Measurements from ENCODE around the gene CFAP74.
A peak's percentile ranks its signal among the peaks of the same experiment; 100 is the strongest.

CFAP74 gene

GRCh38 chr1:2046953-2047748 lies 43.6 kb upstream of the CFAP74 start:
- H3K27me3 Mint-ChIP-seq (ENCODE audit: low read depth) = peaks cover 63% of the 10 kb centered on the region
- no peak for TF ChIP-seq CTCF (IDR thresholded peaks at IDR 0.05; ENCODE audit: unreplicated experiment in 3 of 3)
- H3K36me3 Mint-ChIP-seq (ENCODE audit: low read depth) = no peaks in the 10 kb centered on the region
- no peak overlapping the region for H3K27ac Mint-ChIP-seq
- H3K4me3 Mint-ChIP-seq = no peak overlapping the region
- H3K4me1 Mint-ChIP-seq = peaks cover 9% of the 10 kb centered on the region
- H3K9me3 Mint-ChIP-seq = no peaks in the 10 kb centered on the region

- Mint-ChIP-seq H3K4me1 (peaks cover 9% of the 10 kb centered on the region), H3K27ac (no peak overlapping the region), H3K9me3 (no peaks in the 10 kb centered on the region), H3K27me3 (ENCODE audit: low read depth) (peaks cover 55% of the 10 kb centered on the region), H3K4me3 (peak overlapping the region in 2 of 3 experiments; percentile 59 to 68), H3K36me3 (ENCODE audit: low read depth) (no peaks in the 10 kb centered on the region)
- TF ChIP-seq CTCF (IDR thresholded peaks at IDR 0.05; ENCODE audit: unreplicated experiment in 3 of 3) = peak; percentile 61 to 77 (median 67)
These were observed 42.8 kb upstream of the CFAP74 start for GRCh38 chr1:2046174-2046917.

GRCh38 chr1:2045468-2046173 lies 42.0 kb upstream of the CFAP74 start:
- Mint-ChIP-seq H3K27me3 (ENCODE audit: low read depth) (peaks cover 49% of the 10 kb centered on the region), H3K27ac (peak overlapping the region in 1 of 3 experiments; percentile 8), H3K4me3 (peak overlapping the region; percentile 59 to 68 (median 65)), H3K4me1 (peaks cover 9% of the 10 kb centered on the region), H3K9me3 (no peaks in the 10 kb centered on the region), H3K36me3 (ENCODE audit: low read depth) (no peaks in the 10 kb centered on the region)
- no peak for TF ChIP-seq CTCF (IDR thresholded peaks at IDR 0.05; ENCODE audit: unreplicated experiment in 3 of 3)

DNA sequence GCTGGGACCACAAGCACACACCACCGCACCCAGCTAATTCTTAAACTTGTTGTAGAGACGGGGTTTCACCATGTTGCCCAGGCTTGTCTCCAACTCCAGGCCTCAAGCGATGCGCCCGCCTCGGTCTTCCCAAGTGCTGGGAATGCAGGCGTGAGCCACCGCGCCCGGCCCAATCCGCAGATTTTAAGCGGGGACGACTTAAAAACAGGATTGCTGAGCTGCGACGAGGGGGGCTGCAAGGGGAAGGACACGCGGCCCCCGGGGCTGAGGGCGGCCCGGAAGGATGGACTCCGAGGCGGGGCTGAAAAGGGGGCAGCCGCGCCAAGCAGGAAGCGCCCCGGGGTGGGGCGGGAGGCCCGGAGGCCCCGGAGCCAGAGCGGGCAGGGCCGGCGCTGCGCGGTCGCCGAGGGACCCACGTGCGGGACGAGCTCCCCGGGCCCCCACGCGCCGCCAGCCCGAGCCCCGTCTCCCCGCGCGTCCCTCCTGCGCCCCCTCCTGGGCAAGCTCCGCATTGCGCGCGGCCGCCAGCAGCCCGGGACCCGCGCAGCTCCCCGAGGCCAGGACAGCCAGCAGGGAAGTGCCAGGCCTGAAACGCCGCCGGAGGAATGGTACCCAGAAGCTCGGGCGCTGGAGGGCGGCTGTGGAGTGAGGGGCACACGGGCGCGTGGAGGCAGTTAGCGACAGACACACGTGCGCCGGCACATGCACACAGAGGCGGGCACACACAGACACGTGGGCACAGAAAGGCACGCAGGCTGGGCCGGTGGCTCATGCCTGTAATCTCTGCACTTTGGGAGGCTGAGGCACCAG lies 41.1 kb upstream of the CFAP74 start:
- peak; percentile 80 to 92 (median 85) for TF ChIP-seq CTCF (IDR thresholded peaks at IDR 0.05; ENCODE audit: unreplicated experiment in 3 of 3)
- H3K27me3 Mint-ChIP-seq (ENCODE audit: low read depth) = peaks cover 47% of the 10 kb centered on the region
- no peaks in the 10 kb centered on the region for H3K9me3 Mint-ChIP-seq
- no peak overlapping the region for H3K27ac Mint-ChIP-seq
- H3K36me3 Mint-ChIP-seq (ENCODE audit: low read depth) = no peaks in the 10 kb centered on the region
- peaks cover 9% of the 10 kb centered on the region for H3K4me1 Mint-ChIP-seq
- H3K4me3 Mint-ChIP-seq = peak overlapping the region in 1 of 3 experiments; percentile 46

DNA sequence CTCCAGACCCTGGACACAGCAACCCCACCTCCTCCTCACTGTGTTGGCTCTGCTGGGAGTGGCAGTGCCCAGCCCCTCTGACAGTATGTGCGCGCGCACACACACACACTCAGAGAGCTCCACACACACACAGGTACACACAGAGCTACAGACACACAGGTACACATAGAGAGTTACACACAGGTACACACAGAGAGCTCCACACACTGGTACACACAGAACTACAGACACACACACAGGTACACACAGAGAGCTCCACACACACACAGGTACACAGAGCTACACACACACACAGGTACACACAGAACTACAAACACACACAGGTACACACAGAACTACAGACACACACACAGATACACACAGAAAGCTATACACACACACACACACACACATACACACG lies 40.3 kb upstream of the CFAP74 start:
- Mint-ChIP-seq H3K9me3 (no peaks in the 10 kb centered on the region), H3K4me1 (peaks cover 9% of the 10 kb centered on the region), H3K27ac (no peak overlapping the region), H3K4me3 (peak overlapping the region; percentile 12 to 54 (median 33)), H3K36me3 (ENCODE audit: low read depth) (no peaks in the 10 kb centered on the region), H3K27me3 (ENCODE audit: low read depth) (peaks cover 43% of the 10 kb centered on the region)
- TF ChIP-seq CTCF (IDR thresholded peaks at IDR 0.05; ENCODE audit: unreplicated experiment in 3 of 3) = no peak
